ENCODE results near the gene IFNA4.
"Not testable (repeated sequence)": the region's sequence is repeated elsewhere in the genome, so short reads cannot be mapped to it uniquely, and the experiment has no call there.

GRCh38 chr9:21166560-21166959 is 20.8 kb downstream of the IFNA4 start, which contains the start of gene IFNA21:
- not testable (repeated sequence) for TF ChIP-seq SMC3 (conservative IDR thresholded peaks at IDR 0.05; ENCODE audit: poor library complexity); CTCF (IDR thresholded peaks at IDR 0.05; ENCODE audit: poor library complexity, severe bottlenecking); POLR2AphosphoS5 (IDR thresholded peaks at IDR 0.05); EP300 (conservative IDR thresholded peaks at IDR 0.05; ENCODE audit: poor library complexity, severe bottlenecking); RAD21 (conservative IDR thresholded peaks at IDR 0.05); EZH2 (IDR thresholded peaks at IDR 0.05; ENCODE audit: borderline replicate concordance, insufficient read depth, low read length, poor library complexity, severe bottlenecking)
